PC-9 (cell line): ENCODE results near the gene ANKRD44. TPM values are rescaled to one million over a fixed set of nuclear protein-coding genes. Genes with fewer than 3 reads are reported as not detected.
"Not testable (repeated sequence)": the region's sequence is repeated elsewhere in the genome, so short reads cannot be mapped to it uniquely, and the experiment has no call there.

ENCODE experiments used
- BruUV-seq: library from RNA; stranded (reverse); fragments of 400-500 nt; replicated peaks from 2 replicates; lab custom pipeline; 2021; lab: Mats Ljungman, UMichigan
- CTCF ChIA-PET: fragments of 300-600 bp; sonication (Branson Sonifier 250); formaldehyde crosslinking; loops from one replicate; lab custom pipeline; 2022; ENCODE audit warnings: antibody characterized with exemption; lab: Charles Lee
- POLR2A ChIA-PET: fragments of 300-600 bp; sonication (Branson Sonifier 250); formaldehyde crosslinking; loops from one replicate; lab custom pipeline; 2022; ENCODE audit warnings: antibody characterized with exemption; ENCODE audit not compliant: unreplicated experiment; lab: Charles Lee
- DNase-seq, 2 experiments: peaks; one replicate each; pipeline versions ENCODE4 v3.0.0 to v3.0.0-alpha.2; 2015 to 2022; ENCODE audit warnings: mixed read lengths in 1 of 2
- H2AFZ ChIP-seq: fragments of 200-600 bp; sonication (generic); 2 replicates; pipeline ENCODE4 v1.8.1; 2017; ENCODE audit warnings: antibody characterized with exemption
- H3F3A ChIP-seq: fragments of 200-600 bp; sonication (generic); 2 replicates; pipeline ENCODE4 v1.8.1; 2017; ENCODE audit warnings: antibody characterized with exemption, mild to moderate bottlenecking, low read depth; ENCODE audit not compliant: insufficient read depth
- H3K27ac ChIP-seq: fragments of 200-600 bp; sonication (generic); 2 replicates; pipeline ENCODE4 v1.6.1; 2016; ENCODE audit warnings: mixed run types
- H3K27me3 ChIP-seq: fragments of 200-600 bp; sonication (generic); 2 replicates; pipeline ENCODE4 v1.6.1; 2016; ENCODE audit warnings: low read depth, mixed run types; ENCODE audit not compliant: insufficient read depth
- H3K36me3 ChIP-seq: fragments of 200-600 bp; sonication (generic); 2 replicates; pipeline ENCODE4 v1.6.1; 2016; ENCODE audit warnings: low read depth, mixed run types
- H3K4me1 ChIP-seq: fragments of 200-600 bp; sonication (generic); replicated peaks from 2 replicates; pipeline ENCODE4 v1.6.1; 2016; ENCODE audit warnings: mixed run types; ENCODE audit not compliant: insufficient read depth
- H3K4me2 ChIP-seq: fragments of 200-600 bp; sonication (generic); 2 replicates; pipeline ENCODE4 v1.6.1; 2017; ENCODE audit warnings: mixed run types
- H3K4me3 ChIP-seq: fragments of 200-600 bp; sonication (generic); 2 replicates; pipeline ENCODE4 v1.6.1; 2016; ENCODE audit warnings: mixed run types
- H3K79me2 ChIP-seq: fragments of 200-600 bp; sonication (generic); 2 replicates; pipeline ENCODE4 v1.6.1; 2017; ENCODE audit warnings: low read depth, mixed run types
- H3K9me2 ChIP-seq: fragments of 200-600 bp; sonication (generic); 2 replicates; pipeline ENCODE4 v1.8.1; 2017; ENCODE audit warnings: mild to moderate bottlenecking; ENCODE audit not compliant: insufficient read depth
- H3K9me3 ChIP-seq: fragments of 200-600 bp; sonication (generic); 2 replicates; pipeline ENCODE4 v1.8.1; 2016; ENCODE audit warnings: low read depth; ENCODE audit not compliant: insufficient read depth
- H4K20me1 ChIP-seq: fragments of 200-600 bp; sonication (generic); 2 replicates; pipeline ENCODE4 v1.8.1; 2017; ENCODE audit not compliant: insufficient read depth
- CTCF ChIP-seq: fragments of 200-600 bp; sonication (generic); conservative IDR thresholded peaks from 2 replicates; pipeline ENCODE4 v1.6.1; 2017; ENCODE audit warnings: mixed run types, antibody characterized with exemption, mild to moderate bottlenecking, moderate library complexity
- EZH2 ChIP-seq: fragments of 200-600 bp; sonication (generic); IDR thresholded peaks from 2 replicates; pipeline ENCODE4 v1.8.0; 2017; ENCODE audit warnings: antibody characterized with exemption, low read depth
- intact Hi-C: fragments of 100-400 bp; cut with micrococcal nuclease; formaldehyde crosslinking; loops from one replicate; pipeline ENCODE4 v1.10.0; 2022; ENCODE audit not compliant: unreplicated experiment
- total RNA-seq: library from RNA; stranded (reverse); gene quantifications from 2 replicates; pipeline ENCODE4 v1.2.3, GENCODE V29; 2021

Gene ANKRD44
- total RNA-seq, 1 experiment from 2014 or later = 3.4 TPM

GRCh38 chr2:197011801-197012641 lies 298.6 kb downstream of the ANKRD44 start:
- Histone ChIP-seq H4K20me1 (no peaks in the 10 kb centered on the region), H3K9me3 (no peaks in the 10 kb centered on the region), H3K79me2 (no peaks in the 10 kb centered on the region), H3F3A (peaks cover 16% of the 10 kb centered on the region), H3K4me2 (no peak overlapping the region), H3K27me3 (no peaks in the 10 kb centered on the region), H2AFZ (no peak overlapping the region), H3K4me1 (peaks cover 22% of the 10 kb centered on the region), H3K9me2 (peaks cover 3% of the 10 kb centered on the region; the same call in 1 of the 2 replicates), H3K4me3 (no peak overlapping the region), H3K36me3 (no peaks in the 10 kb centered on the region), H3K27ac (no peak overlapping the region)
- ChIA-PET CTCF (interaction anchor here (0.6 to 0.7 kb wide), 3 partner anchors 63 to 699 kb away, joined by 3 to 4 read pairs (median 3); no protein-coding TSS in a partner anchor), POLR2A (no interaction called here)
- peak in 1 of 2 experiments; percentile 33 for DNase-seq
- no TSS peak for BruUV-seq
- no peak for TF ChIP-seq EZH2
- peak; percentile 86 for TF ChIP-seq CTCF
- intact Hi-C loops = loop anchor here (1.0 kb wide), 1 partner anchor 366 kb away; no protein-coding TSS in a partner anchor

GRCh38 chr2:197011021-197011417 lies 299.6 kb downstream of the ANKRD44 start:
- CTCF ChIA-PET = interaction anchor here (0.5 kb wide), 1 partner anchor 1674 kb away, joined by 3 read pairs; no protein-coding TSS in a partner anchor
- intact Hi-C loops = no loop called here
- H3K36me3 ChIP-seq = no peaks in the 10 kb centered on the region
- no peak for DNase-seq
- H3K4me3 ChIP-seq = no peak overlapping the region
- H3K27ac ChIP-seq = no peak overlapping the region
- H3K9me2 ChIP-seq = peaks cover 3% of the 10 kb centered on the region; the same call in 1 of the 2 replicates
- POLR2A ChIA-PET = no interaction called here
- no peak overlapping the region for H2AFZ ChIP-seq
- H3F3A ChIP-seq = peaks cover 16% of the 10 kb centered on the region
- no peaks in the 10 kb centered on the region for H4K20me1 ChIP-seq
- BruUV-seq = no TSS peak
- H3K9me3 ChIP-seq = no peaks in the 10 kb centered on the region
- H3K79me2 ChIP-seq = no peaks in the 10 kb centered on the region
- H3K4me2 ChIP-seq = no peak overlapping the region
- no peaks in the 10 kb centered on the region for H3K27me3 ChIP-seq
- peaks cover 27% of the 10 kb centered on the region for H3K4me1 ChIP-seq
- TF ChIP-seq EZH2 = no peak

- no peaks in the 10 kb centered on the region for H3K79me2 ChIP-seq
- H4K20me1 ChIP-seq = no peaks in the 10 kb centered on the region
- no peak for DNase-seq
- H3K27me3 ChIP-seq = no peaks in the 10 kb centered on the region
- H3K4me1 ChIP-seq = peaks cover 27% of the 10 kb centered on the region
- POLR2A ChIA-PET = interaction anchor here (0.6 kb wide), 1 partner anchor 230 kb away, joined by 3 read pairs; no protein-coding TSS in a partner anchor
- intact Hi-C loops = no loop called here
- no peaks in the 10 kb centered on the region for H3K36me3 ChIP-seq
- H3F3A ChIP-seq = peaks cover 16% of the 10 kb centered on the region
- TF ChIP-seq EZH2 = no peak
- TF ChIP-seq CTCF = no peak
- CTCF ChIA-PET = interaction anchor here (0.5 to 0.6 kb wide), 2 partner anchors 423 to 1675 kb away, joined by 3 to 8 read pairs; no protein-coding TSS in a partner anchor
- no peak overlapping the region for H2AFZ ChIP-seq
- no peaks in the 10 kb centered on the region for H3K9me3 ChIP-seq
- BruUV-seq = no TSS peak
- H3K4me2 ChIP-seq = no peak overlapping the region
- H3K4me3 ChIP-seq = no peak overlapping the region
- H3K27ac ChIP-seq = no peak overlapping the region
- H3K9me2 ChIP-seq = no peaks in the 10 kb centered on the region
Measured at GRCh38 chr2:197010200-197011020, 300.2 kb downstream of the ANKRD44 start.

- BruUV-seq, H2AFZ ChIP-seq, H3K36me3 ChIP-seq, POLR2A ChIA-PET, H4K20me1 ChIP-seq, H3K9me3 ChIP-seq, H3K79me2 ChIP-seq, H3K9me2 ChIP-seq, CTCF ChIA-PET, DNase-seq, H3K4me3 ChIP-seq, H3K27me3 ChIP-seq, intact Hi-C loops: not testable (repeated sequence)
- Histone ChIP-seq H3K27ac (peak overlapping the region; percentile 66), H3F3A (peaks cover 16% of the 10 kb centered on the region), H3K4me1 (peaks cover 27% of the 10 kb centered on the region), H3K4me2 (peak overlapping the region; percentile 54)
Measured at GRCh38 chr2:197008741-197009341, 301.7 kb downstream of the ANKRD44 start.
